ENCODE measurements around the gene OR51I1.

Gene OR51I1, protein sequence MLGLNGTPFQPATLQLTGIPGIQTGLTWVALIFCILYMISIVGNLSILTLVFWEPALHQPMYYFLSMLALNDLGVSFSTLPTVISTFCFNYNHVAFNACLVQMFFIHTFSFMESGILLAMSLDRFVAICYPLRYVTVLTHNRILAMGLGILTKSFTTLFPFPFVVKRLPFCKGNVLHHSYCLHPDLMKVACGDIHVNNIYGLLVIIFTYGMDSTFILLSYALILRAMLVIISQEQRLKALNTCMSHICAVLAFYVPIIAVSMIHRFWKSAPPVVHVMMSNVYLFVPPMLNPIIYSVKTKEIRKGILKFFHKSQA

DNA sequence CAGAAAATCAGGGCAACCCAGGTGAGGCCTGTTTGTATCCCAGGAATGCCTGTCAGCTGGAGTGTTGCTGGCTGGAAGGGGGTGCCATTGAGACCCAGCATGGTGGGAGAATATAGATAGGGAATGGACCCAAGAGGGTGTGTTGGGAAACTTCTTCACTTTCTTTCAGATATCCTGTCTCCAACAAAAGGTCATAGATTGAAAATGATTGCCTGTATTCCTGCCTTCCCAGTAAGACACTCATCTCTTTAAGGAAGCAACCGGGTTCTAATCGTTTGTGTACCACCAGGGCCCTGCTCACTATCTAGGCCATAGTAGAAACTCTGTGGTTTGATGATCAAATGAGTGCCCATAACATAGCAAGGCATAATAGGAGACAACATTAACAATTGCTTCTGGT is at the start of gene OR51I1:
Gene OR51I1, minus strand, starts transcription at position 101 of the 400 bp plus-strand sequence. Its CDS starts 0 bp downstream, at position 101.
- no peak for DNase-seq (ENCODE audit: low read depth in 2 of 2, low spot score in 1 of 2)

DNA sequence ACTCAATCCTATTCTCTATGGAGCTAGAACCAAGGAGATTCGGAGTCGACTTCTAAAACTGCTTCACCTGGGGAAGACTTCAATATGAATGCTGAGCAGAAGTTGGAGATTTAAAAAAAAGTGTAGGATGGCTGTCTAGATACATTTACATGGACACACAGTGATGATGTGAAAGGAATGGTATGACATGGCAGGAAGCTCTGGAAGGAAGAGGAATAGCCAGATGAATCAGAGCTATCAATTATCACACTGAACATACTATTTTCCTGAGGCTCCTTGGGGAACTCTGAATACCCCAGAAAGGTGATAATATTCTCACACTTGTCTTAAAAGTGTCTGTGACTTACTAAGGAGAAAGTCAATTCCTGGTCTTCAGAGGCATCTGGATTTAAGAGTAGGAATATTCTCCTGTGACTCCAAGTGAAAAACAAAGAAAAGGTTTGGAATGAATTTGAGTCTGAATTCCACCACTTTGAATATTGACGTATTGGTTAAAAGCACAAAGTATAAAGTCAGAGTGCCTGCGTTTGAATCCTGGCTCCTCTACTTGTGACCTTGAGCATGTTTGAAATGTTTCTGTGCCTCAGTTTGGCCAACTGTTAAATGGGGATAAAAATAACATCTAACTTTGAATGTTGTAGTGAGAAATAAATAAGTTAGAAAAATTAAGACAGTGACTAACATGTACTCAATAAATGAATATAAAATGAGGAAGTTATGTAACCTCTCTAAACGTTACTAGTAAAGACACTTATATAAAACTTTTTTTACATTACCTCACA is 48.5 kb upstream of the OR51I1 start:
- no peak for DNase-seq (ENCODE audit: low read depth in 2 of 2, low spot score in 1 of 2)

DNA sequence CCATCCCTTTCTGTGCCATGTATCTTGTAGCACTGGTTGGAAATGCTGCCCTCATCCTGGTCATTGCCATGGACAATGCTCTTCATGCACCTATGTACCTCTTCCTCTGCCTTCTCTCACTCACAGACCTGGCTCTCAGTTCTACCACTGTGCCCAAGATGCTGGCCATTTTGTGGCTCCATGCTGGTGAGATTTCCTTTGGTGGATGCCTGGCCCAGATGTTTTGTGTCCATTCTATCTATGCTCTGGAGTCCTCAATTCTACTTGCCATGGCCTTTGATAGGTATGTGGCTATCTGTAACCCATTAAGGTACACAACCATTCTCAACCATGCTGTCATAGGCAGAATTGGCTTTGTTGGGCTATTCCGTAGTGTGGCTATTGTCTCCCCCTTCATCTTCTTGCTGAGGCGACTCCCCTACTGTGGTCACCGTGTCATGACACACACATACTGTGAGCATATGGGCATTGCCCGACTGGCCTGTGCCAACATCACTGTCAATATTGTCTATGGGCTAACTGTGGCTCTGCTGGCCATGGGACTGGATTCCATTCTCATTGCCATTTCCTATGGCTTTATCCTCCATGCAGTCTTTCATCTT is 47.6 kb upstream of the OR51I1 start:
- DNase-seq (ENCODE audit: low read depth in 2 of 2, low spot score in 1 of 2): no peak

DNA sequence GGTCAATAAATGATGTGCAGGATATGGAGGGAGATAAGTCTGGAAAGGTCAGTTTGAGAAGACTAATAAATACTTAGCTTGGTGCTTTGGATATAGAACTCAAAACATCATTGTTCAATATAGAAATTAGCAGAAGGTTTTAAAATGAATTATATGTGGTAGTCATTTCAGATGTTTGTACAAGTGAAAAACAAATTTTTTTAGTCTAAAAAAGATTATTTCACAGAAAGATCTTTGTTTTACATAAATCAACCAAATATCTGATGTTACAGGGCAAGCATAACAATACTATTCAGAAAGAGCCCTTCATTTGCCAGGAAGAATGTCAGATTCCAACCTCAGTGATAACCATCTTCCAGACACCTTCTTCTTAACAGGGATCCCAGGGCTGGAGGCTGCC is 47.1 kb upstream of the OR51I1 start, which contains the start of gene OR52D1:
Gene OR52D1, plus strand, starts transcription at position 301 of the 400 bp plus-strand sequence. Its CDS starts 22 bp downstream, at position 323.
- DNase-seq (ENCODE audit: low read depth in 2 of 2, low spot score in 1 of 2): no peak

DNA sequence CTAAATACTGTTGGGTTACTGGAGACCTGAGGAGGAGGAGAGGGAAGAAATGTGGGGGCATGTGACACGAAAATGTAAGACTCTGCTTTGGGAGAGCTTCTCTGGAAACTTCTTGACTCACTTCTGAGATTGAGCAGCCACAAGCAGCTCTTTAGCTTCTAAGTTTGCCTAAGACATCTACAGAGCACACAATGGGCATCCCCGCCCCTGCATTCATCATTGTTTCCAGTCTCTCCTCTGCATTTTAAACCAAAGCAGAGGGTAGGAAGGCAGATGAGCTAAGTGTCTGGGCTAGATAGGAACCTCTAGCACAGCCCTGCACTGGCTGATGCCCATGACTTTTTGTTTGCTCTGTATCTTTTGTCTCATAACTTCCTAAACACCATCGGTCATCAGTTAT is 45.1 kb upstream of the OR51I1 start:
- DNase-seq (ENCODE audit: low read depth in 2 of 2, low spot score in 1 of 2): no peak

DNA sequence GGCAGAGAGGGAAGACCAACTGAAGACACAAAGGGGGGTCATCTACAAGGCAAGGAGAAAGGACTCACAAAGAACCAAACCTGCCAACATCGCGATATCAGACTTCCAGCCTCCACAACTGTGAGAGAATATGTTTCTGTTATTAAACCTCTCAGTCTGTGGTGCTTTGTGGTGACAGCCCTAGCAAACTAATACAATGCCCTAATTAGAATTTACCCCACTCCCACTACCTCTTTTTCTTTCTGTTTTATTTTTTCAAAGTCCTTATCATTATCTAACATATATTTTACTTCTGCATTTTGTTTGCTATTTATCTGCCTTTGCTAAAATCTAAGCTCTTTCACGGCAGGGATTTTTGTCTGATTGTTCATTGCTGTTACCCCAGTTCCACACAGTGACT is 44.7 kb upstream of the OR51I1 start:
- DNase-seq (ENCODE audit: low read depth in 2 of 2, low spot score in 1 of 2): no peak

DNA sequence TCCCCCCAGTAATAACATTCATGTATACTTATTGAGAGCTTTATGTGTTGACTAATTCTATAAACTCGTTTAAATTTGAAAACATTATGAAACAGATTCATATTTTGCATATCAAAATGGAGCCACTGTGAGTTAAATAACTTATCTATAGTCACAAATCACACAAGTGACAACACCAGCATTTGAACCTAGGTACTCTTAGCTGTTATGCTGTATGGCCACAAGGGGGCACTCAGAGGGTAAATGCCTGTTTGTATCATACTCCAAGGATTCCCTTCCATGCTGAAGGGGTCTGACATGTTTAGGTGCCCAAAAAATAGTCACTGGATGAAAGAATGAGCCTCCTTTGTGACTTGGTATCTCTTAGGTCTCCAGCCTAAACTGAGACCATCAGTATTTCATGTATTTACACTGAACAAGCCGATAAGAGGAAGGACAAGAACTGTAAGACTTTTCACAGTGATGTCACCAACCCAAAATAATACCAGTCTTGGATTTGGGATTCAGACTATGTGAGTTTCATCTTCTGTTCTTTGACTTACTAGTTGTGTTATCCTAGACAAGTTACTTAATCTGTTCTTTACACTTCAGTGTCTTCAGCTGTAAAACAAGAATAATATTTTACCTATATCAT is 35.0 kb upstream of the OR51I1 start:
- DNase-seq (ENCODE audit: low read depth in 2 of 2, low spot score in 1 of 2): peak in 1 of 2 donors; percentile 8

DNA sequence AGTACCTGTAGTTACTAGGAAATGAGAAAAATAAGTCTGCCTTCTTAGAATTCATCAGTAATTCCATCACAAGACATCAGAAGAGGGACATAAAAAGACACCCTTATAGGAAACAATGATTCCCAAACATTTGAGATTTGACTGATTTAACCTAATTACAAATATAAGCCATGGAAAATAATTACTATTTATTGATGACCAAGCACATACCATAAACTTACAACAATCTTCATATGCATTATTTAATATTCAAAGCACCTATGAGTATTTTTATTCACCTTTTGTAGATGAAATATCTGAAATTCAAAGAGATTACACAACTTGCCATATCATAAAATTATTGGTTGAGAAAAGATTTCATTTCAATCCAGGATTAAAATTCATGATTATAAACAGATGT is 32.6 kb upstream of the OR51I1 start:
- no peak for DNase-seq (ENCODE audit: low read depth in 2 of 2, low spot score in 1 of 2)

DNA sequence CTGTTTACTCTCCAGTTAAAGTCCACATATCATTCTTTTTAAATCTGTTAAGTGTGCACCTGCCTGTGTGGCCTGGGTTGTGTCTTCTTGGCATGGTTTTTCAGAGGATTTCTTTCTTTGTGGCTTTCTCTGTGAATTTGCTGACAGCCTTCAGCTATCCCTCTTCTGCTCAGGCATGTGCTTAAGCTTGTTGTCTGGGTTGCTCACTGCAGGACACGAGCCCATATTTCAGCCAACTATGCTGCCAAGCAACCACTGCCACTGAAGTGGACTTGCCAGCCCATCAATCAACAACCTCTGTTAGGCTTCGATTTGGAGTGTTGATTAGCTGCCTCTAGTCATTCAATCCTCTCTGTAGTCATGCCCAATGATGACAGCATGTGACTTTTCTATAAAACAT is 26.2 kb upstream of the OR51I1 start:
- DNase-seq (ENCODE audit: low read depth in 2 of 2, low spot score in 1 of 2): no peak

DNA sequence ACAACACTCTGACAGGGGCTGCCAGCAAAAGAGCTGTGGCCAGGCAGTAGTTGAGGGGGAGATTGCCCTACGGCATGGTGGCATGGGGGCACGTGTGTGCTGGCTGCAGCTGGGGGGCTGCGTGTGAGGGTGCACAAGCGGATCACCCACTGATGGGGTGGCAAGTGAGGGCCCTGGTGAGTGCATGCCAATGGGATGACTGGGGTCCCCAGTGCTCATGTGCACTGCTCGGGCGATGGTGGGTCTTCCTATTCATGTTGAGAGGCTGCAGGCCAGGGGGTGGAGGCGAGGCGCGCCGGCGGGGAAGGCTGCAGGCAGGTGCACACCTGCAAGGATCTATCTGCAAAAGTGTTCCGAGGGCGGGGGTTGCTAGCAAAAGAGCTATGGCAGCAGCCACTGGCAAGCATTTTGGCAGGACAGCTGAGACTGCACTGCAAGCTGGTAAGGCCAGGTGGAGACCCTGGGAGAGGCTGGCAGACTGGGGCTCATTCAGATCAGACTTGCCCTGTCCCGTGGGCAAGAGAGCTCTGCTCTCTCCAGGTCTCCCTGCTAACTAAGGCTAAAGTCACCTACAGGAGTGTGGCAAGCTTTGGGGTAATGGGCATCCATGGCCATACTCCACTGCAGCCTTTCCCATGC is 19.8 kb upstream of the OR51I1 start:
- DNase-seq (ENCODE audit: low read depth in 2 of 2, low spot score in 1 of 2): no peak

DNA sequence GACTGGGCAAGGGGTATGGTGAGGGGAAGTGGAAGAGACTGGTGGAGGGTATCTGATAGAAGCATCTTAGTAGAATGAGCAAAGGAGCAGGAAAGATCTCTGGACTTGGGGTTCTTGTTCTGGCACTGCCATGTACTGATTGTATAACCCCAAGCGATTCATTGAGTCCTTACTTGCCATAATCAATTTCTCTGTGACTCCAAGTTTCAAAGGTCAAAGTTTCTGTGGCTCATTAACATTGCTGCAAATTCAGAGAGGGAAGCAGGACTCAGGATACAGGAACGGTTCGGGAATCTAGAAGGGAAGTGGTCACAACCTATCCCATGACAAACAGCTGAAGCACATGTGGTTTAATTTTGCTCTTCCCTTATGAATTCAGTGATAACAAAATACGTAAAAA is 8.1 kb upstream of the OR51I1 start:
- no peak for DNase-seq (ENCODE audit: low read depth in 2 of 2, low spot score in 1 of 2)

DNA sequence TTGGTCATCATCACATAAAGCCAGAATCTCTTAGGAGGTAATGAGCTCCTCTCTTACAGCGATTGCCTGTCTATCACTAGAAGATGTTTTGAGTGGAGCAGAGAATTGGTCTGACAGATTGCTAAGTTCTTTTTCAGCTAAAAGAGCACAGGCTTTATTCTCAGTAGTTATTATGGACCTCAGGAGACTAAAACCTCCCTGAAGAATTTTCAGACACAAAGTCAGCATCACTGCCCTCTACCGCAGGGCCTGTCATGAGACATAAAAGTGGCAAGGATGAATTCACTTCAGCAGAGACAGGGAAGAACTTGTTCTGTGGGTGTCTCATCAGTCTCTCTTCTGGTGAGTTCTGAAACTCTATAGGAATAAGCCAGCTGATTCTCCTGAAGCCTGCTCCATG is 7.7 kb upstream of the OR51I1 start, which contains the start of gene OR51I2:
Gene OR51I2, plus strand, starts transcription at position 301 of the 400 bp plus-strand sequence. CDS start 4,166 bp downstream, outside the sequence.
- no peak for DNase-seq (ENCODE audit: low read depth in 2 of 2, low spot score in 1 of 2)

DNA sequence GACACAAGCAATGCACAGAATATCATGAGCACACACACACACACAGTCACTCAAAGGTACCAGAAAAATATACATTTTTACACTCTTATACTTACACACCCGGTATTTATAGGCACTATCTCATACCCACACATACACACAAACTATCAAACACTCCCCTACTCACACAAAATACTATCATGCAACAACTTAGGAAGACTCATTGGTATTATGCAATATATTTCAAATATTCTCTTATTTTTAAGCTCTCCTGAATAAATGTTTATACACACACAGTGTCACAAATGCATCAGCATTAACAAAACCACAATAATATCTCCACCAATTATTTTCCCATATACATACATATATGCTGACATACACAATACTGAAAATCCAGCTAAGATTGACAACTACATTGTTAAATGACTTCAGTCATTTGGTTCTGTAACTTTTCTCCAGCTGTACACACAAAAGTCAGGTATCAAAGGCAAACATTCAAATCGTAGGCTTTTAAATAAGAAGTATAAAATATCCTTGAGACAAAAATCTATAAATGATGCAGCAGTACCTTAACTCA is 2.6 kb upstream of the OR51I1 start:
- DNase-seq (ENCODE audit: low read depth in 2 of 2, low spot score in 1 of 2): no peak

DNA sequence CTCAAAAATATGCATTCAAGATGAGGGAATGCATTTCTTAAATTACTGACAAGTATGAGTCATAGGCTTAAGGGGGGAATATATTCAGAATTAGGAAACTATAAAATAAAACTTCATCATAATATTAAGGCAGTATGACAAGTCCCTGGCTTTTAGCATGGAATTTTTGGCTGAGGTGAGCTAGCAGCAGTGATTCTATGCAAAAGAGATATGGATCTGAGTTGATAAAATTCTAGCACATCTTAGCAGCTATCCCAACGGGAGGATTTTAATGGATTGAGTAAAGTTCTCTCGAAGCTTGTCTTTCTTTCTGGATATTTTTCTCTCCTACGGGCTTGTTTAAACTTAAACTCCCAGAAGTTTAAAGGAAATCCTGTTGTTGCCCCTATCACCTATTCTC is 18.2 kb downstream of the OR51I1 start:
- no peak for DNase-seq (ENCODE audit: low read depth in 2 of 2, low spot score in 1 of 2)

DNA sequence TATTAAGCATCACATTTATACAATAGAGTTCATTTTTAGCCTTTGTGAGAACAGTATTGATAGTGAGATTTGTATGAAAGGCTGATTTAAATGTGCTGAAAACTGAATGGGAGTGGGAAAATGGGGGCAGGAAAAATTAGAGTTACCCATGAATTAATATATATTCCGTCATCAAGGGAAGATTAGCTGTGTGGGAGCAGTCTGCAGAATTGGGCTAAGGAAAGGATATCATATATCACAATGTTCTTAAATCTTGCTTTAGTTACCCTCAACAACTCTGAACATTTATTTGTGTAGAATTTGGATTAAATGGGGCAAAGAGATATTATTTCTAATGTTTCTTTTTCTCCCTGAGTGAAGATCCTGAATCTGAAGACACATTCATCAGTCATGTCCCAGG is 19.5 kb downstream of the OR51I1 start, which contains the start of gene OR51Q1:
Gene OR51Q1, plus strand, starts transcription at position 301 of the 400 bp plus-strand sequence. Its CDS starts 90 bp downstream, at position 391.
- no peak for DNase-seq (ENCODE audit: low read depth in 2 of 2, low spot score in 1 of 2)

DNA sequence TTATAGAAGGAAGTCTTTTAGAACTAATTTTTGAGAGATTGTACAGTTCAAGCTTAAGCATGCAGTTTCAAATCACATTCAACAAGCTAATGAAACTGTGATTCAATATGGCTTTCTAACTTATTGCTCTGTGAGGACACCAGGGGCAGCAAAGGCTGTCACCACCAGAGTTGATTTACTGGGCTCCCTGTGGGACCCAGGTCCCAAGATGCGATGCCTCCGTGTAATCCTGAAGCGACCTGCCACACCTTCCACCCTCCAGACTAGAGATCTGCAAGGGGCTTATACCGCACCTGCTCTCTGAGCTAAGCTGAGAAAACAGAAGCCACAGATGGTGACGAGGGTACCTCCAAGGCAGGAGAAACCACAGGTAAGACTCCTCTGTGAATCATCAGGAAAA is 20.3 kb downstream of the OR51I1 start:
- DNase-seq (ENCODE audit: low read depth in 2 of 2, low spot score in 1 of 2): no peak

DNA sequence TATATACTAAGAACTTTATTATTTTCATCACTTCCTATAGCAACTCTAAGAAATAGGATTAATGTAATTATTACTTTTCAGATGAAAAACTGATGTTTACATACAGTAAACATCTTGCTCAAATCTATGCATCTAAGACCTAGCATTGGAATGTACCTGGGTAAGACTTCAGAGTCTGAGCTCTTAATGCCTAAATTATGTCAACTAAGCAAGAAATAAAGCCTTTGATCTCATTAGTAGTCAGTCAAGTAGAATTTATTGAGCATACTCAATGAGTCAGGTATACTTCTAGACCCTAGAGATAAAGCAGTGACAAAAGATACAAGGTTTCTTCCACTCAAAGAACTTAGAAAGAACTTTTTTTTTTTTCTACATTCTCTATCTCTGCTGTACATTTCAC is 36.1 kb downstream of the OR51I1 start:
- no peak for DNase-seq (ENCODE audit: low read depth in 2 of 2, low spot score in 1 of 2)

DNA sequence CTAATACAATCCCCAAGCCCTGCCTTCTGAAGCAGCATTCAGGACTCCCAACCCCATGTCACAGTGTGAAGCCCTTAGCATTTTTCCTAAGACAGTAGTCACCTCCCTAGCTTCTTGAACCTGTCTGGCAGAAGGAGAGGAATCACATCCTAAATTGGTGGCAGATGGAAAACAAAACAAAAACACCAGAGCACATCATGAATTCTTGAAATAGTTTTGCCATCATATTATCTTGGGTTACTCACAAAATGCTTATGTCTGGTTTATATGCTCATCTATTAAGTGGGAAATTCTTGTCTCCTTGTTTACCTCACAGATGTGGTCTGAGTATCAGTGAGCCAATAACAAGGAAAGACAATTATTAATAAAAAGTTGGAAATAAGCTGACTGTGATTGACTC is 42.4 kb downstream of the OR51I1 start:
- DNase-seq (ENCODE audit: low read depth in 2 of 2, low spot score in 1 of 2): no peak

DNA sequence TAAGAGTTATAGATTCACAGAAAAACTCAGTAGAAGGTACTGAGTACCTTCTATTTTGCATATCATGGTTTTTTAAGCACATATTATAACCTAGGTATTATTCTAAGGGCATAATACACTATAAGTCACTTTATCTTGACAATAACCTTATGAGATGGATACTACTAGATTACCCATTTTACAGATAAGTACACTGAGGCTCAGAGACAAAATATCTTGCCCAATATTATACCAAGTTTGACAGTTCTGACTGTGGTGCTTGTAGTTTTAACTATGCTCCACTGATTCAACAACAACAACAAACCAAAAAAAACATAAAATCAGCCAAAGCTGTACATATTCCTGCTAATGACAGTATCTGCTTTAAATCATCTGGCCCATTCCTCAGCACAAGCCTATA is 47.2 kb downstream of the OR51I1 start:
- no peak for DNase-seq (ENCODE audit: low read depth in 2 of 2, low spot score in 1 of 2)
